ENCODE measurements around the gene KCNQ1. TPM values are rescaled to one million over a fixed set of nuclear protein-coding genes. Genes with fewer than 3 reads are reported as not detected.
A peak's percentile ranks its signal among the peaks of the same experiment; 100 is the strongest.

The KCNQ1 gene
- total RNA-seq, 2 donors from 2014 or later = 38.9 to 46.1 TPM

GRCh38 chr11:2787816-2788167 lies 343.0 kb downstream of the KCNQ1 start:
- Histone ChIP-seq H3K9me3 (no peaks in the 10 kb centered on the region), H3K27me3 (no peaks in the 10 kb centered on the region), H3K36me3 (replicated peaks in 1 of 2; ENCODE audit: insufficient read depth in 1 of 2, low read depth in 2 of 2) (no peaks in the 10 kb centered on the region), H3K4me3 (no peak overlapping the region), H3K27ac (no peak overlapping the region), H3K4me1 (peaks cover 8% of the 10 kb centered on the region)
- DNase-seq (peak in 1 of 4 donors; percentile 2), ATAC-seq (no peak)
- TF ChIP-seq CTCF (IDR thresholded peaks at IDR 0.05) (no peak), POLR2A (IDR thresholded peaks at IDR 0.05) (no peak)
- intact Hi-C loops (cut with DNase I) = no loop called here
- WGBS, 2 donors = 86 to 91% methylated on average over 9 to 10 of the region's 10 CpGs

- peaks cover 8% of the 10 kb centered on the region for H3K4me1 ChIP-seq
- 75% methylated on average over 20 to 22 of the region's 22 CpGs for WGBS, 2 donors
- ATAC-seq = peak; percentile 19
- H3K9me3 ChIP-seq = no peaks in the 10 kb centered on the region
- H3K27me3 ChIP-seq = no peaks in the 10 kb centered on the region
- no peak overlapping the region for H3K4me3 ChIP-seq
- H3K36me3 ChIP-seq (replicated peaks in 1 of 2; ENCODE audit: insufficient read depth in 1 of 2, low read depth in 2 of 2) = no peaks in the 10 kb centered on the region
- intact Hi-C loops (cut with DNase I) = no loop called here
- peak in 3 of 4 donors; percentile 3 to 32 (median 6) for DNase-seq
- no peak overlapping the region for H3K27ac ChIP-seq
- TF ChIP-seq CTCF (IDR thresholded peaks at IDR 0.05) = no peak
Observed at GRCh38 chr11:2788168-2789071, 343.6 kb downstream of the KCNQ1 start.

GRCh38 chr11:2789331-2789730 lies 344.5 kb downstream of the KCNQ1 start:
- H3K4me3 ChIP-seq = no peak overlapping the region
- no peaks in the 10 kb centered on the region for H3K9me3 ChIP-seq
- H3K4me1 ChIP-seq = peaks cover 8% of the 10 kb centered on the region
- intact Hi-C loops (cut with DNase I) = no loop called here
- no peaks in the 10 kb centered on the region for H3K36me3 ChIP-seq (replicated peaks in 1 of 2; ENCODE audit: insufficient read depth in 1 of 2, low read depth in 2 of 2)
- H3K27ac ChIP-seq = no peak overlapping the region
- ATAC-seq = no peak
- no peaks in the 10 kb centered on the region for H3K27me3 ChIP-seq
- 87 to 95% methylated on average over 16 to 18 of the region's 18 CpGs for WGBS, 2 donors
- TF ChIP-seq POLR2A (IDR thresholded peaks at IDR 0.05) (no peak), CTCF (IDR thresholded peaks at IDR 0.05) (no peak)
- DNase-seq = no peak

- Histone ChIP-seq H3K36me3 (replicated peaks in 1 of 2; ENCODE audit: insufficient read depth in 1 of 2, low read depth in 2 of 2) (no peaks in the 10 kb centered on the region), H3K27ac (no peak overlapping the region), H3K9me3 (no peaks in the 10 kb centered on the region), H3K4me1 (peaks cover 8% of the 10 kb centered on the region), H3K4me3 (no peak overlapping the region), H3K27me3 (no peaks in the 10 kb centered on the region)
- DNase-seq = peak in 3 of 4 donors; percentile 1 to 9 (median 4)
- no peak for ATAC-seq
- intact Hi-C loops (cut with DNase I) = no loop called here
- TF ChIP-seq CTCF (IDR thresholded peaks at IDR 0.05) = no peak
- no peak for TF ChIP-seq POLR2A (IDR thresholded peaks at IDR 0.05)
- WGBS, 2 donors = 91 to 92% methylated on average over 3 to 6 of the region's 6 CpGs
Observed at GRCh38 chr11:2789791-2790567, 345.2 kb downstream of the KCNQ1 start.

Data from body of pancreas (tissue), 4 donors.